GM19463 (cell line): ENCODE results near the gene ARMC8.

ENCODE experiments used
- ATAC-seq: cut with Tn5 transposase; IDR thresholded peaks from one replicate; pipeline ENCODE4 v1.9.1; 2021; ENCODE audit warnings: mild to moderate bottlenecking, moderate library complexity; ENCODE audit not compliant: unreplicated experiment

ARMC8 gene

GRCh38 chr3:138197058-138197457 is 10.0 kb downstream of the ARMC8 start:
- no peak for ATAC-seq

- ATAC-seq: no peak
Observed at GRCh38 chr3:138197524-138197923, 10.4 kb downstream of the ARMC8 start.

DNA sequence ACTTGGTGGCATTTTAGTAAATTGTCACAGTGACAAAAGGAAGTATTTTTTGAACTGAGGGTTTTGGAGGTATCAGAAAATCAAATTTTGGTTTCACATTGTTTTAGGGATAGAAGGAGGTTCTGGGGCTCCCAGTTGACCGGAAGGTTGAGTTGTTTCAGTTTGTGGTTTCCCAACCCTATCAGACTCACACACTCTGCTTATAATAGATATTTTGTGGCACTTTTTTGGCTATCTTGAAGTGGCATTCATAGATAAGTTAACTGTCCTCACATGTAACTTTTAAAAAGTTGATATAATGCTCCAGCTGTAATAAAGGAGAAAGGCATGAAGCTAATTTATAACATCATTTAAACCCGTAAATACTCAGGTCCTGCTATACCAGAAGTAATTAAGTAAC is 12.8 kb downstream of the ARMC8 start:
- ATAC-seq: no peak

DNA sequence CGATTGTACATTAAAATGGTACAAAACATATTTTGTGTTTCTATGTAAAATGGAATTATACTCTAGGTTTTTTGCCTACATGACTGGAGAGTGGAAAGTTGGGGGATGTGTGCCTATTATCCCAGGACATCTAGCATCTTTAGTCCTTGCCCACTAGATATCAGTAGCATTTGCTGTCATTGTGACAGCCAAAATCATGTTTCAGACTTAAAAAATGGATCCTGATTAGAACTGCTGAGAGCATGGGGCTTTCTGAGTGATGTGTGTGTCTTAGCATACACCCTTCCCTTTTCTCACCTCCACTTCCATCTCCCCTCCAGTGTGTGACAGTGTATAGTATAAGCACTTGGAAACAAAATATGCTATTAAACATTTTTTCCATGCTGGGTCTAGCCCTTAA is 13.3 kb downstream of the ARMC8 start:
- no peak for ATAC-seq

DNA sequence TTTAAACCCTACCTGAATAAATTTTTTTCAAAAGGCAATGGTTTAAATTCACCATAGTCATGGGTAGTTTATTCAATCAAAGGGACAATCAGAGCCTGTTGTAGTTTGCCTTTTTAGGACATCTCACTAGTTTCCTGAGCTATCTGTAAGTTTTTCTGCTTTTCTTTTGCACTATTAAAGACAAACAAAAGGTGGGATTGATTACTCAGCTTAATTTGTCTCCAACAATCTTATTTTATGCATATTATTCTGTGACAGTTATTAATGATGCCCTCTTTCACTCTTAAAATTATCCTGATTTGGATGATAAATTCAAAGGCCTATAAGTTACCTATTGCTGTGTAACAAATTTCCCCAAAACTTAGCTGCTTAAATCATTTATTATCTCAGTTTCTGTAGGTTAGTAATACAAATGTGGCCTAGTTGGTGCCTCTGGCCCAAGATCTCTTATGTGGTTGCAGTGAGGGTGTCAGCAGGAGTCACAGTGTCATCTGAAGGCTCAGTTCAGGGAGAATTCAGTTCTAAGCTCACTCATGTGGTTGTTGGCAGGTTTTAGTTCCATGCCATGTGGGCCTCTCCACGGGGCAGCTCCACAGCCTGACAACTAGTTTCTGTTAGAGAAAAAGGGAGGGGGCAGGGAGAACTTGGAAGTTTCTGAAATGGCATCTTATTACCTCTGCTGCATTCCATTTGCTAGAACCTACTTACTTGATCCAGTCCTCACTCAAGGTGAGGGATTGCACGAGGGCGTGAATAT is 16.0 kb downstream of the ARMC8 start:
- ATAC-seq: no peak

DNA sequence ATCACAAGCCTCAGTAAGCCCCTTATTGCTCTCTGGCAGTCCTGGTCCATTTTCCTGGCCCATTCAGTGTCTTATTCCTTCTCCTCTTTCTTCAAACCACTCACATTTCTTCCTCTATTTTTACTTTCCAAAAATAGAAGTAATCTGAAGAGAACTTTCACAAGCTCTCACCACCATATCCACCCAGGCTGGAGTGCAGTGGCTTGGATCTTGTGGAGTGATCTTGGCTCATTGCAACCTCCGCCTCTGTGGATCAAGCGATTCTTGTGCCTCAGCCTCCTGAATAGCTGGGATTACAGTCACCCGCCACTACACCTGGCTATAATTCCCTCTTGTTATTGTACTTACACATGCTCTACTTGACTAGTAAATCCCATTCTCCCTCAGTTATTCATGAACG is 16.8 kb downstream of the ARMC8 start:
- ATAC-seq: no peak

GRCh38 chr3:138205527-138205926 is 18.4 kb downstream of the ARMC8 start:
- ATAC-seq: no peak

DNA sequence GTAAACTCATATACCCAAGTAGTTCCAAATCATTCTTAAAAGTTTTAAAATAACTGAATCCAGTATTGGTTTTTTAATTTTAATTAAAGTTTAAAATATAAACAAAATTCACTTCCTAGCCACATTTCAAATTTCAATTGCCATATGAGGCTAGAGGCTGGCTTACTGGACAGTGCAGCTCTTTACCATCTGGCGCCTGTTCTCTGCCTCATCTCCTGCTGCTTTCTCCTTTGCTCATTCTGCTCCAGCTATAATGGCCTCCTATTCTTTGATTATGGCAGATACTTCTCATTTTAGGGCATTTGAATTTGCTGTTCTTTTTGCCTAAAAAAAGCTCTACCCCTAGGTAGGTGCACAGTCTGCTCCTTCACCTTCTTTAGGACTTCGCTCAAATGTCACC is 19.1 kb downstream of the ARMC8 start:
- ATAC-seq: no peak

DNA sequence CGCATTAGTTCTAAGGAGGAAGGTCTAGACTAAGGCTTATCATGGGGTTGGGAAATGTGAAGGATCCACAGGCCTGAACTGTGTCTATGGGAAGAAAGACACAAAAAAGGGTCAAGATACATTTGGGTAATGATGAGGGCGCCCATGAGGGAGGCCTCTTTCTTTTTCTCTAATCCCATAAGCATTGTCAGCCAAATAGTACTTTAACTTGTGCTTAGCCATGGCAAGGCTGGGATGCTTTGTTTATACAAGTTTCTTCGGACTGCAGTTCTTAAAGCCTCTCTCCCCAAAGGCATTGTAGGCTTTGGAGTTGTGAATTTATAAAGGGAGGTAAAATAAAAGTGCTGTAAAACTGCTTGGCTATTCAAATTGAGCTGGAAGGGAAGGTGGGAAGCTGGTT is 23.4 kb downstream of the ARMC8 start:
- no peak for ATAC-seq

DNA sequence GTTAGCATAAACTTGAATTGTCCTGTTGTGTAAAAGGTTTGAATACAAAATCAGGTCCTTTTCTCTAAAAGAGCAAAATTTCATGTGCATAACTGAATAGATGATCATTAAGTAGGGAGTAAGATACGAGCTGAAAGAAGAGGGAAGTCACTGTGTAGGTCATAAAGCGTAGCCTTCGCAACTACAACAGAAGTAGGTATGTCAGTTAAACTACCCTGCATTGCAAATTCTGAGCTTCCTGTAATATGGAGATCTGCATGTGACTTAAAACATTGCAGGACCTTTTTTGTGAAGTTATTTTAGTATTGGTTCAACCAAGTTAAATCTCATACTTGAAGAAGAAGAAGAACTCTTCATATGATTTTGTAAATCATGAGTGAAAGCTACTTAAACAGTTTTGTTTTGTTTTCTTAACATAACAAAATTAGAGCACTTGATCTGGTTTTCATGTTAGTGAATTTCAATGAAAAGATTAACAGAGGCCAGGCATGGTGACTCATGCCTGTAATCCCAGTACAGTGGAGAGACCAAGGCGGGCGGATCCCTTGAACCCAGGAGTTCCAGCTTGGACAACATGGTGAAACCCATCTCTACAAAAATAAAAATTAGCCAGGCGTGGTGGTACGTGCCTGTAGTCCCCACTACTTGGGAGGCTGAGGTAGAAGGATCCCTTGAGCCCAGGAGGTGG is 26.4 kb downstream of the ARMC8 start:
- no peak for ATAC-seq

GRCh38 chr3:138219255-138219654 is 32.2 kb downstream of the ARMC8 start:
- ATAC-seq: no peak

DNA sequence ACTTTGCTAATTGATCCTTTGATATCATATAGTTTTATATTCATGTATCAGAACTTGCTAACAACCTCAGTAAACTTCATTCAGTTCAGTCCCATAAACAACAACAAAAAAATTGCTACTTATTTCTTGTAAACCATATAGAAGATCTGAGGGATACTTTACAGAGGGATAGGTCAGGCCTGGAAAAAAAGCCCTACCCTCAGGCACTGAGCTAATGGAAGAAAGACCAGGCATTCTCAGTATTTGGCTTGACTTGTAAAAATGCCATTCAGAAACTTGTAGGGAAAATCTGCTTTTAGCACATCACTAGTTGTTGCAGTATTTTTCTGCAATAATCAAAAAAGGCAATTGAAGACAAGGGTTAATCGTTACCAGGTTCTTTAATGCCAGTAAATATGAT is 33.1 kb downstream of the ARMC8 start:
- ATAC-seq: no peak

GRCh38 chr3:138220788-138221187 is 33.7 kb downstream of the ARMC8 start:
- ATAC-seq: no peak

- ATAC-seq: no peak
Observed at GRCh38 chr3:138222131-138222941, 35.2 kb downstream of the ARMC8 start.

- ATAC-seq: no peak
Observed at GRCh38 chr3:138222942-138223287, 35.8 kb downstream of the ARMC8 start.

DNA sequence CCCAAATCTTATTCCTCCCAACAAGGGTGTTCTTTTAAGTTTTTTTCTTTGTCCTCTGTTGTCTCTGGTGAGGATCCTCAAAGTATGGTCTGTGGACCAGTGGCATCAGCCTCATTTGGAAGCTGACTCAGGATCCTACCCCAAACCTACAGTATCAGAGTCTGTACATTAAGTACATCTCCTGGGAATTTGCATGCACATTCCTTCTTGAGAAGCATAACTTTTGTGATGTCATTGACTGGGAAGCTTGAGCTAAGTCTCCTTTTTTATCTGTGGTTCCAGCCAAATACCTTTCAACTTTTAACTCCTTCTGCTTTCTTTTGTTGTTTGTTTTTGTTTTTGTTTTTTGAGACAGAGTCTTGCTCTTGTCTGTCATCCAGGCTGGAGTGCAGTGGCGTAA is 40.5 kb downstream of the ARMC8 start:
- ATAC-seq: no peak

- ATAC-seq: no peak
Observed at GRCh38 chr3:138230525-138230924, 43.4 kb downstream of the ARMC8 start.

DNA sequence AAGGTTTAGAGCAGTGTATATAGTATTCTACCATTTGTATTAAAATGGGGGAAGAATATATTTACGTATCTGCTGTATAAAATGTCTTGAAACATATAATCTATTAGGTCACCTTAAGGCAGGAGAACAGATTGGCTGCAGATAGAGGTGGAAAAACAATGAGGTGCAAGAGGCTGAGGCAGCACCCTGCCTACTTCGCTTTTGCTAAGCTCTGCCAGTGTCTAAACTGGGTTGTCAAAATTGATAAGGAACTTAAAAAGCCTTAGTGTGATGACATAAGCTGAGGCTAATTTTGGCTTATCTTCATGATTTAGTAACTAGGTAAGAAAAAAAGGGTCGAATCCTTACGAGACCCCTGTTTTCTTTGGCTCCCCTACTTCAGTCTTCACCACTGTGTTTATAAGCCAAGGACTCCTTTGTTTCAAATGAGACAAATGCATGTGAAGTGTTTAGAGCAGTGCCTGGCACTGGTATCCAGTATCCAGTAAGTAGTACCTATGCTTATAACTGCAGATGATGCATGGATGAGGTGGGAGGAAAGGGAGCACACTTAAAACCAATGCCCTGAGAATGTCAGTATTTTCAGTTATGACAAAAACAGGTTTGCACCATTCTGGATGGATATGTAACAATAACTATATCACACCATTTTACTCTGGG is 45.7 kb downstream of the ARMC8 start:
- no peak for ATAC-seq

DNA sequence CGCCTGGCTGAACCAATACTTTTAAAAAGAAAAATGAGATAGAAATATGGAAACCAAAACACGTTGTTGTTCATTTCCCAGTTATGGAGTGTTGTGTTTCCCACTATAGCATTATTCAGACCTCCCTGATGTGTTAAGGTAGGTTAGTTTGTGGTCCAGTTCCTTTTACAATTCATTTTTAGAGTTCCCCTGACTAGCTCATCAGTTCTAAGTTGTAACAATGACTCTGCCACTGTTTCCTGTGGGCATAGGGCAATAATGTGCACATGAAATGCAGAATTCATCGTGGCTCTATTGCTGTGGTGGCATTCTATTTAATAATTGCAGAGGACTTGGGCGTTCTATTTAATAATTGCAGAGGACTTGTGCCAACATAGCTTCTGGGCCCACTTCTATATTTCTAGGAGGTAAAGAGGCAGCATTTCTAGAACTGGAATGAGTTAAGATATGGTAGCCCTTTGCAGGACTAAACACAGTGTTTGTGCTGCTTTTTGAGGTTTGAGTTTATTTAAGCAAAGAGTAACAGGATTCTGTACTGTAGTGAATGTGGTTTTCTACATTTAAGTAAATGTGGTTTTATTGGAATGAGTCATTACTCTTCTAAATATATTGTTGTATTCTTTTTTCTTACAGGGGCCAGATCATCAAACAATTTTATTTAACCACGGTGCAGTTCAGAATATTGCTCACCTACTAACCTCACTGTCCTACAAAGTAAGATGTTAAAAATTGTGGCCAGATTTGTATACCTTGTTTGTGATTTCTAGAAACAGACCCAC is 47.5 kb downstream of the ARMC8 start:
- no peak for ATAC-seq

DNA sequence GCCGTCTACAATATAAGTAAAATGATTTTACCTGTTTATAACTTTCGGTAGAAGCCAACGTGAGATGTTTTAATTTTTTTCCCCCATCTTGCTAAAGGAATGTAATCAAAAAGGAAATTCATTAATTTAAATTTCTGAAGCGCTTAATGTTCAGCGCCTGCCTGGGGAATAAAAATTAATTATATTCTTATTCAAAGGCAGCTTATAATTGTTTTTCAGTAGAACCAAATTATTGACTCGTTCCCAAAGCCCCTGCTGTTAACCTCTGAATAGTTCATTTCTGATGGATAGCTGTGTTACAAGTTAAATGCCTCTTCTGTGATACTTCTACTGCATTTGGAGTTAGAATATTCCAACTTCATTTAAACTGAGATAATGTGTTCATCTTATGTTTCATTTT is 51.6 kb downstream of the ARMC8 start:
- ATAC-seq: no peak

GRCh38 chr3:138241061-138241460 is 54.0 kb downstream of the ARMC8 start:
- no peak for ATAC-seq
